Breast epithelium (tissue), 3 donors: ENCODE measurements around the gene RARA.

Experiments used
- POLR2A ChIP-seq: fragments of 450-650 bp; IDR thresholded peaks from one replicate; pipeline ENCODE4 v1.6.1; 2016; ENCODE audit warnings: antibody characterized with exemption, mild to moderate bottlenecking, moderate library complexity
- POLR2AphosphoS5 ChIP-seq, 3 donors: sonication (generic); formaldehyde crosslinking; IDR thresholded peaks; one replicate each; pipeline ENCODE4 v1.6.1; 2017; ENCODE audit warnings: antibody characterized with exemption in 3 of 3

- no peak for TF ChIP-seq POLR2A
- TF ChIP-seq POLR2AphosphoS5 (IDR thresholded peaks at IDR 0.05): peak in 2 of 3 donors; percentile 25 to 57
Observed at GRCh38 chr17:40358323-40359038, 49.5 kb downstream of the RARA start.
